Measurements from ENCODE around the gene CAPN14. TPM values are rescaled to one million over a fixed set of nuclear protein-coding genes. Genes with fewer than 3 reads are reported as not detected.

The CAPN14 gene
- total RNA-seq, 1 experiment from 2014 or later = not detected

- H2AFZ ChIP-seq (ENCODE audit: low read depth, low read length, poor library complexity, severe bottlenecking) = no peak overlapping the region
- H3K9me2 ChIP-seq (ENCODE audit: insufficient read depth) = no peaks in the 10 kb centered on the region
- DNase-seq (ENCODE audit: low read depth, low spot score) (no peak), ATAC-seq (no peak)
- no peaks in the 10 kb centered on the region for H3K36me3 ChIP-seq (ENCODE audit: control insufficient read depth in 1 of 2, insufficient read depth in 2 of 2, low read length in 2 of 2)
- no peaks in the 10 kb centered on the region for H3K4me1 ChIP-seq (ENCODE audit: control insufficient read depth in 1 of 2, insufficient read depth in 2 of 2, low read length in 2 of 2)
- H3K79me2 ChIP-seq (ENCODE audit: insufficient read depth, low read length) = no peaks in the 10 kb centered on the region
- no peak overlapping the region for H3K4me3 ChIP-seq (replicated peaks in 1 of 2; ENCODE audit: low read depth in 1 of 2, low read length in 2 of 2)
- no TSS peak for BruUV-seq (replicated peaks)
- H3K9me3 ChIP-seq (ENCODE audit: control insufficient read depth in 1 of 2, insufficient read depth in 1 of 2, low read depth in 1 of 2, low read length in 2 of 2) = no peaks in the 10 kb centered on the region
- no peak overlapping the region for H3K9ac ChIP-seq (ENCODE audit: low read length)
- CTCF ChIA-PET = no interaction called here
- H3K4me2 ChIP-seq (ENCODE audit: low read length) = no peak overlapping the region
- TF ChIP-seq JUND (IDR thresholded peaks at IDR 0.05) (no peak), ZBTB33 (IDR thresholded peaks at IDR 0.05; ENCODE audit: extremely low read depth, insufficient replicate concordance, low read length) (no peak), SIN3A (IDR thresholded peaks at IDR 0.05; ENCODE audit: low read depth) (no peak), ZFX (IDR thresholded peaks at IDR 0.05) (no peak)
- POLR2A ChIA-PET = no interaction called here
- RAD21 ChIA-PET (ENCODE audit: low non-redundant PET in 1 of 2, low total read pairs in 2 of 2, uncharacterized antibody in 2 of 2, unreplicated experiment in 2 of 2) = no interaction called here
- no peak overlapping the region for H3K27ac ChIP-seq (ENCODE audit: low read depth, low read length)
- intact Hi-C loops (cut with micrococcal nuclease) = no loop called here
- no peaks in the 10 kb centered on the region; the same call in 1 of the 2 replicates for H4K20me1 ChIP-seq (ENCODE audit: insufficient read depth)
- H3K27me3 ChIP-seq (ENCODE audit: insufficient read depth, low read length) = peaks cover 80% of the 10 kb centered on the region
Observed at GRCh38 chr2:31222071-31222470, 4.8 kb upstream of the CAPN14 start.

GRCh38 chr2:31221544-31221943 is 4.2 kb upstream of the CAPN14 start:
- Histone ChIP-seq H3K4me2 (ENCODE audit: low read length) (no peak overlapping the region), H3K36me3 (ENCODE audit: control insufficient read depth in 1 of 2, insufficient read depth in 2 of 2, low read length in 2 of 2) (no peaks in the 10 kb centered on the region), H3K9me3 (ENCODE audit: control insufficient read depth in 1 of 2, insufficient read depth in 1 of 2, low read depth in 1 of 2, low read length in 2 of 2) (no peaks in the 10 kb centered on the region), H3K9ac (ENCODE audit: low read length) (no peak overlapping the region), H4K20me1 (ENCODE audit: insufficient read depth) (no peaks in the 10 kb centered on the region; the same call in 1 of the 2 replicates), H3K9me2 (ENCODE audit: insufficient read depth) (no peaks in the 10 kb centered on the region), H3K27ac (ENCODE audit: low read depth, low read length) (no peak overlapping the region), H3K4me3 (replicated peaks in 1 of 2; ENCODE audit: low read depth in 1 of 2, low read length in 2 of 2) (no peak overlapping the region), H3K27me3 (ENCODE audit: insufficient read depth, low read length) (peaks cover 78% of the 10 kb centered on the region), H3K79me2 (ENCODE audit: insufficient read depth, low read length) (no peaks in the 10 kb centered on the region), H2AFZ (ENCODE audit: low read depth, low read length, poor library complexity, severe bottlenecking) (no peak overlapping the region), H3K4me1 (ENCODE audit: control insufficient read depth in 1 of 2, insufficient read depth in 2 of 2, low read length in 2 of 2) (no peaks in the 10 kb centered on the region)
- ATAC-seq = no peak
- no peak for DNase-seq (ENCODE audit: low read depth, low spot score)
- ChIA-PET CTCF (no interaction called here), RAD21 (ENCODE audit: low non-redundant PET in 1 of 2, low total read pairs in 2 of 2, uncharacterized antibody in 2 of 2, unreplicated experiment in 2 of 2) (no interaction called here), POLR2A (no interaction called here)
- intact Hi-C loops (cut with micrococcal nuclease) = no loop called here
- BruUV-seq (replicated peaks) = no TSS peak
- TF ChIP-seq CTCF (IDR thresholded peaks at IDR 0.05 in 2 of 3, conservative IDR thresholded peaks at IDR 0.05 in 1 of 3; ENCODE audit: borderline replicate concordance in 1 of 3, insufficient read depth in 1 of 3, low read depth in 2 of 3, low read length in 2 of 3) = no peak
- no peak for TF ChIP-seq POLR2AphosphoS5 (IDR thresholded peaks at IDR 0.05; ENCODE audit: low read depth, low read length)
- no peak for TF ChIP-seq RAD21 (IDR thresholded peaks at IDR 0.05; ENCODE audit: low read depth)
- no peak for TF ChIP-seq ZBTB33 (IDR thresholded peaks at IDR 0.05; ENCODE audit: extremely low read depth, insufficient replicate concordance, low read length)
- no peak for TF ChIP-seq ATF3 (IDR thresholded peaks at IDR 0.05)
- no peak for TF ChIP-seq YY1 (IDR thresholded peaks at IDR 0.05; ENCODE audit: extremely low read depth, insufficient replicate concordance, low read depth, low read length)
- no peak for TF ChIP-seq ELF1 (IDR thresholded peaks at IDR 0.05; ENCODE audit: borderline replicate concordance, low read depth)
- no peak for TF ChIP-seq ZFX (IDR thresholded peaks at IDR 0.05)
- TF ChIP-seq TCF7L2 (IDR thresholded peaks at IDR 0.05; ENCODE audit: borderline replicate concordance, extremely low read depth, insufficient read depth, insufficient read length) = no peak
